Measurements from ENCODE around the gene CCL1. TPM values are rescaled to one million over a fixed set of nuclear protein-coding genes. Genes with fewer than 3 reads are reported as not detected.
A peak's percentile ranks its signal among the peaks of the same experiment; 100 is the strongest.

Gene CCL1
- polyA plus RNA-seq, 1 of the 3 experiments (the other 2 are of a cell fraction), result not detected

DNA sequence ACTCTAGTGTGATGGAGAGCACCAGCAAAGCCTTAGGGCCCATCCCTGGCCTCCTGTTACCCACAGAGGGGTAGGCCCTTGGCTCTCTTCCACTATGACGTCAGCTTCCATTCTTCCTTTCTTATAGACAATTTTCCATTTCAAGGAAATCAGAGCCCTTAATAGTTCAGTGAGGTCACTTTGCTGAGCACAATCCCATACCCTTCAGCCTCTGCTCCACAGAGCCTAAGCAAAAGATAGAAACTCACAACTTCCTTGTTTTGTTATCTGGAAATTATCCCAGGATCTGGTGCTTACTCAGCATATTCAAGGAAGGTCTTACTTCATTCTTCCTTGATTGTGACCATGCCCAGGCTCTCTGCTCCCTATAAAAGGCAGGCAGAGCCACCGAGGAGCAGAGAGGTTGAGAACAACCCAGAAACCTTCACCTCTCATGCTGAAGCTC lies 44.0 kb downstream of the CCL1 start, which contains the start of gene CCL8 (continued):
- no peak for TF ChIP-seq EZH2phosphoT487 (IDR thresholded peaks at IDR 0.05; ENCODE audit: borderline replicate concordance, low read depth)
- no peak for TF ChIP-seq MEF2A (IDR thresholded peaks at IDR 0.05; ENCODE audit: borderline replicate concordance, low read depth)
- TF ChIP-seq, protein P1, sequence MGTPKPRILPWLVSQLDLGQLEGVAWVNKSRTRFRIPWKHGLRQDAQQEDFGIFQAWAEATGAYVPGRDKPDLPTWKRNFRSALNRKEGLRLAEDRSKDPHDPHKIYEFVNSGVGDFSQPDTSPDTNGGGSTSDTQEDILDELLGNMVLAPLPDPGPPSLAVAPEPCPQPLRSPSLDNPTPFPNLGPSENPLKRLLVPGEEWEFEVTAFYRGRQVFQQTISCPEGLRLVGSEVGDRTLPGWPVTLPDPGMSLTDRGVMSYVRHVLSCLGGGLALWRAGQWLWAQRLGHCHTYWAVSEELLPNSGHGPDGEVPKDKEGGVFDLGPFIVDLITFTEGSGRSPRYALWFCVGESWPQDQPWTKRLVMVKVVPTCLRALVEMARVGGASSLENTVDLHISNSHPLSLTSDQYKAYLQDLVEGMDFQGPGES (IDR thresholded peaks at IDR 0.05; ENCODE audit: low read depth, low read length), result no peak
- TF ChIP-seq CHD2 (IDR thresholded peaks at IDR 0.05; ENCODE audit: low read length, partially characterized antibody), result no peak
- TF ChIP-seq NFIC (IDR thresholded peaks at IDR 0.05; ENCODE audit: borderline replicate concordance), result no peak
- no peak for TF ChIP-seq ELF1 (IDR thresholded peaks at IDR 0.05)
- no peak for TF ChIP-seq RCOR1 (IDR thresholded peaks at IDR 0.05; ENCODE audit: low read length)
- no peak for TF ChIP-seq NRF1 (IDR thresholded peaks at IDR 0.05; ENCODE audit: low read depth, low read length)
- no peak for TF ChIP-seq MXI1 (IDR thresholded peaks at IDR 0.05; ENCODE audit: low read depth, low read length)
- TF ChIP-seq, protein P2, sequence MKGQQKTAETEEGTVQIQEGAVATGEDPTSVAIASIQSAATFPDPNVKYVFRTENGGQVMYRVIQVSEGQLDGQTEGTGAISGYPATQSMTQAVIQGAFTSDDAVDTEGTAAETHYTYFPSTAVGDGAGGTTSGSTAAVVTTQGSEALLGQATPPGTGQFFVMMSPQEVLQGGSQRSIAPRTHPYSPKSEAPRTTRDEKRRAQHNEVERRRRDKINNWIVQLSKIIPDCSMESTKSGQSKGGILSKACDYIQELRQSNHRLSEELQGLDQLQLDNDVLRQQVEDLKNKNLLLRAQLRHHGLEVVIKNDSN (IDR thresholded peaks at IDR 0.05; ENCODE audit: borderline replicate concordance, low read depth), result no peak
- TF ChIP-seq TEAD4 (IDR thresholded peaks at IDR 0.05; ENCODE audit: borderline replicate concordance, insufficient read depth), result no peak

DNA sequence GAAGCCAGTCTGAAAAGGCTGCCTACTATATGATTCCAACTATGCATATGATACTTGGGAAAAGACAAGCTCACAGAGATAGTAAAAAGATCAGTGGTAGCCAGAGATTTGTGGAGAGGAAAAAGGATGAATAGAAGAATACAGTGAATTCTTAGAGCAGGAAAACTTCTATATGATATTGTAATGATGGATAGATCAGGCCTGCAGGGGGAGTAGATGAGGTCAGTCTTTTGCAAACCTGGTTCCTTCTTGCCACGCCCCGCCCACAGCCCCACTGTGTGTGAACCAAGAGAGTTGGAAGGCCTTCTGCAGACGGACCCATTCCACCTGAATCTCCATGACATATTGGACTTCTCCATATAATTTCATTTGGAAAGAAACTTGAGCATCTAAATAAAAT lies 44.6 kb downstream of the CCL1 start:
- Histone ChIP-seq H3K4me2 (no peak overlapping the region), H2AFZ (ENCODE audit: low read depth) (no peak overlapping the region), H3K79me2 (ENCODE audit: insufficient read depth) (no peaks in the 10 kb centered on the region), H3K27me3 (ENCODE audit: insufficient read depth) (no peaks in the 10 kb centered on the region), H3K27ac (ENCODE audit: low read depth in 2 of 2, low read length in 1 of 2) (no peak overlapping the region), H3K9me3 (no peaks in the 10 kb centered on the region), H3K4me3 (ENCODE audit: low read depth in 2 of 2, low read length in 1 of 2) (no peak overlapping the region), H3K36me3 (replicated peaks in 1 of 2; ENCODE audit: control insufficient read depth in 1 of 2, insufficient read depth in 2 of 2, low read length in 1 of 2) (no peaks in the 10 kb centered on the region), H3F3A (replicated peaks; ENCODE audit: insufficient read depth) (no peaks in the 10 kb centered on the region), H3K4me1 (ENCODE audit: control insufficient read depth in 1 of 2, insufficient read depth in 2 of 2, low read depth in 1 of 2, low read length in 1 of 2) (no peaks in the 10 kb centered on the region), H3K9ac (no peak overlapping the region), H3K9me2 (no peaks in the 10 kb centered on the region), H4K20me1 (ENCODE audit: insufficient read depth) (no peaks in the 10 kb centered on the region)
- no peak for DNase-seq
- POLR2A ChIA-PET, result no interaction called here
- TF ChIP-seq REST (IDR thresholded peaks at IDR 0.05; ENCODE audit: low read depth, low read length), result no peak
- TF ChIP-seq EP300 (IDR thresholded peaks at IDR 0.05; ENCODE audit: borderline replicate concordance in 1 of 2, low read depth in 1 of 2, low read length in 1 of 2), result no peak
- no peak for TF ChIP-seq RAD21 (IDR thresholded peaks at IDR 0.05; ENCODE audit: low read length)
- no peak for TF ChIP-seq JUND (IDR thresholded peaks at IDR 0.05)
- peak; percentile 12; the same call in 1 of the 2 replicates for TF ChIP-seq CTCF (IDR thresholded peaks at IDR 0.05)
- TF ChIP-seq NRF1 (IDR thresholded peaks at IDR 0.05; ENCODE audit: low read depth, low read length), result no peak
- CTCF ChIA-PET, result interaction anchor here (0.6 to 1.6 kb wide), 2 partner anchors 43 to 169 kb away, joined by 3 to 8 read pairs; no protein-coding TSS in a partner anchor
- 7% methylated on average over 3 of the region's 3 CpGs for WGBS (ENCODE audit: low lambda C conversion rate)

All from SK-N-SH (cell line).